Endothelial cell of umbilical vein (primary cell): ENCODE data around the gene ZNF37A. TPM values are rescaled to one million over a fixed set of nuclear protein-coding genes. Genes with fewer than 3 reads are reported as not detected.
A peak's percentile ranks its signal among the peaks of the same experiment; 100 is the strongest.
"Not testable (repeated sequence)": the region's sequence is repeated elsewhere in the genome, so short reads cannot be mapped to it uniquely, and the experiment has no call there.

Experiments used
- BruUV-seq: library from RNA; stranded (reverse); fragments of 400-500 nt; replicated peaks from 2 replicates; lab custom pipeline; 2021; lab: Mats Ljungman, UMichigan
- CTCF ChIA-PET: fragments of 300-600, 350-600 bp; sonication (Branson Sonifier 250); formaldehyde crosslinking; loops from one replicate; lab custom pipeline; 2021; ENCODE audit warnings: antibody characterized with exemption, inconsistent platforms; lab: Charles Lee
- POLR2A ChIA-PET: fragments of 300-600, 350-600 bp; sonication (Branson Sonifier 250); formaldehyde crosslinking; loops from one replicate; lab custom pipeline; 2021; ENCODE audit warnings: antibody characterized with exemption, inconsistent platforms; lab: Charles Lee
- DNase-seq: peaks from one replicate; pipeline ENCODE4 v3.0.0-alpha.2; 2011; ENCODE audit warnings: low read depth, low spot score
- FAIRE-seq: peaks from 2 replicates; lab custom pipeline; 2011; peaks lifted over from hg19 to GRCh38; lab: Jason Lieb, UNC
- H2AFZ ChIP-seq: 2 replicates; pipeline ENCODE4 v1.6.0; 2012; ENCODE audit warnings: low read depth, low read length, control low read depth, inconsistent platforms
- H3K27ac ChIP-seq: 2 replicates; pipeline ENCODE4 v1.5.1; 2011; ENCODE audit warnings: low read depth, mild to moderate bottlenecking, control low read depth, low read length, moderate library complexity; ENCODE audit not compliant: insufficient read depth
- H3K27me3 ChIP-seq, 2 experiments: 2 replicates each; pipeline versions ENCODE4 v1.6.0 to v1.6.1; 2011; ENCODE audit warnings: low read length in 2 of 2, mixed read lengths in 1 of 2; ENCODE audit not compliant: control insufficient read depth in 2 of 2, insufficient read depth in 2 of 2
- H3K36me3 ChIP-seq, 2 experiments: 2 replicates in 1 of 2; 3 replicates in 1 of 2; pipeline ENCODE4 v1.5.1; 2011; ENCODE audit warnings: low read length in 2 of 2, mild to moderate bottlenecking in 1 of 2, moderate library complexity in 1 of 2; ENCODE audit not compliant: control insufficient read depth in 2 of 2, insufficient read depth in 2 of 2; ENCODE audit errors: extremely low read depth in 1 of 2
- H3K4me1 ChIP-seq: 3 replicates; pipeline ENCODE4 v1.5.1; 2011; ENCODE audit warnings: mild to moderate bottlenecking, low read length; ENCODE audit not compliant: control insufficient read depth, insufficient read depth; ENCODE audit errors: extremely low read depth
- H3K4me2 ChIP-seq: 2 replicates; pipeline ENCODE4 v1.6.1; 2011; ENCODE audit warnings: low read length, control low read depth, mixed read lengths; ENCODE audit not compliant: insufficient read depth
- H3K4me3 ChIP-seq, 3 experiments: fragments of 200-600 bp in 1 of 3; sonication (generic), shearing (Covaris generic) in 1 of 3; replicated peaks in 1 of 3; 2 replicates each; pipeline ENCODE4 v1.5.1; 2011 to 2016; ENCODE audit warnings: control low read depth in 3 of 3, low read length in 3 of 3, mild to moderate bottlenecking in 2 of 3, inconsistent platforms in 1 of 3, low read depth in 1 of 3, moderate library complexity in 1 of 3; ENCODE audit not compliant: insufficient read depth in 1 of 3
- H3K79me2 ChIP-seq: 2 replicates; pipeline ENCODE4 v1.6.0; 2012; ENCODE audit warnings: low read length, inconsistent platforms; ENCODE audit not compliant: control insufficient read depth, insufficient read depth
- H3K9ac ChIP-seq: replicated peaks from 2 replicates; pipeline ENCODE3; 2011; ENCODE audit warnings: low read length, control low read depth; ENCODE audit not compliant: insufficient read depth; ENCODE audit errors: extremely low read depth
- H3K9me1 ChIP-seq: replicated peaks from 3 replicates; pipeline ENCODE4 v1.6.0; 2011; ENCODE audit warnings: mild to moderate bottlenecking, low read length; ENCODE audit not compliant: control insufficient read depth, insufficient read depth; ENCODE audit errors: extremely low read depth
- H3K9me3 ChIP-seq: replicated peaks from 2 replicates; pipeline ENCODE4 v1.5.1; 2012; ENCODE audit warnings: low read length, inconsistent platforms; ENCODE audit not compliant: control insufficient read depth, insufficient read depth
- H4K20me1 ChIP-seq: replicated peaks from 2 replicates; pipeline ENCODE3; 2011; ENCODE audit warnings: mild to moderate bottlenecking, low read length; ENCODE audit not compliant: control insufficient read depth, insufficient read depth; ENCODE audit errors: extremely low read depth
- CTCF ChIP-seq, 2 donors: IDR thresholded peaks; 1 replicate in 1 of 2; 2 replicates in 1 of 2; pipeline ENCODE4 v1.5.1; 2011; ENCODE audit warnings: low read length in 2 of 2, mild to moderate bottlenecking in 2 of 2, moderate library complexity in 2 of 2, control low read depth in 1 of 2, inconsistent platforms in 1 of 2, low read depth in 1 of 2; ENCODE audit not compliant: insufficient read depth in 1 of 2; ENCODE audit errors: extremely low read depth in 1 of 2
- EZH2 ChIP-seq: IDR thresholded peaks from 2 replicates; pipeline ENCODE4 v1.6.1; 2012; ENCODE audit warnings: borderline replicate concordance, low read depth, mild to moderate bottlenecking, moderate library complexity, low read length, inconsistent platforms; ENCODE audit not compliant: severe bottlenecking
- FOS ChIP-seq: IDR thresholded peaks from 2 replicates; pipeline ENCODE4 v1.6.1; 2011; ENCODE audit warnings: mild to moderate bottlenecking, low read length, moderate library complexity, borderline replicate concordance; ENCODE audit not compliant: insufficient read depth
- GATA2 ChIP-seq: IDR thresholded peaks from 2 replicates; pipeline ENCODE4 v1.7.0; 2011; ENCODE audit warnings: low read depth, mild to moderate bottlenecking, moderate library complexity, mixed read lengths, low read length; ENCODE audit not compliant: insufficient read length, insufficient read depth
- JUN ChIP-seq: IDR thresholded peaks from 2 replicates; pipeline ENCODE4 v1.6.1; 2011; ENCODE audit warnings: borderline replicate concordance, low read depth; ENCODE audit not compliant: insufficient read length, insufficient read depth
- MYC ChIP-seq: IDR thresholded peaks from one replicate; pipeline ENCODE4 v1.6.1; 2011; ENCODE audit warnings: mild to moderate bottlenecking, low read depth, low read length
- POLR2A ChIP-seq: IDR thresholded peaks from 2 replicates; pipeline ENCODE4 v1.6.1; 2012; ENCODE audit warnings: low read depth, mild to moderate bottlenecking, control low read depth, low read length
- dilution Hi-C: fragments of 300-500 bp; cut with MboI; formaldehyde crosslinking; loops from one replicate; pipeline ENCODE4 v1.15.0; 2019; ENCODE audit warnings: low sequenced_read_pairs; ENCODE audit not compliant: extremely low pct_ligation_motif_present
- intact Hi-C: fragments of 100-400 bp; cut with micrococcal nuclease; formaldehyde crosslinking; loops from one replicate; pipeline ENCODE4 v1.10.0; 2022
- polyA plus RNA-seq, 4 experiments: library from polyadenylated mRNA; depleted of rRNA in 3 of 4; stranded (reverse) in 3 of 4; unstranded in 1 of 4; fragments of >200 nt; gene quantifications; 2 replicates each; pipeline versions ENCODE4 v1.2.1 to v1.2.3, GENCODE V29; 2011 to 2012; ENCODE audit warnings: missing spikeins in 1 of 4
- total RNA-seq: library from RNA; stranded (reverse); gene quantifications from 2 replicates; pipeline ENCODE4 v1.2.3, GENCODE V29; 2021

Gene ZNF37A
- total and polyA plus RNA-seq, 2 donors (not counting 3 experiments of a cell fraction or from before 2014, with no cell fraction given) = 3.4 to 14.5 TPM

GRCh38 chr10:38076687-38077086 is 17.4 kb upstream of the ZNF37A start:
- TF ChIP-seq JUN (no peak), POLR2A (no peak), CTCF (IDR thresholded peaks at IDR 0.05; ENCODE audit: extremely low read depth in 1 of 2, insufficient read depth in 1 of 2, low read depth in 1 of 2, low read length in 2 of 2) (no peak), FOS (no peak), EZH2 (no peak), GATA2 (no peak), MYC (no peak)
- Histone ChIP-seq H3K27me3 (no peaks in the 10 kb centered on the region), H3K27ac (no peak overlapping the region), H3K4me3 (no peak overlapping the region), H3K4me1 (no peaks in the 10 kb centered on the region), H3K9me3 (no peaks in the 10 kb centered on the region), H3K79me2 (no peaks in the 10 kb centered on the region), H3K4me2 (no peak overlapping the region), H4K20me1 (no peaks in the 10 kb centered on the region), H3K9me1 (no peaks in the 10 kb centered on the region), H2AFZ (no peak overlapping the region), H3K36me3 (no peaks in the 10 kb centered on the region), H3K9ac (no peak overlapping the region)
- FAIRE-seq (no peak), DNase-seq (no peak)
- dilution Hi-C loops = no loop called here
- ChIA-PET POLR2A (no interaction called here), CTCF (no interaction called here)
- no TSS peak for BruUV-seq
- intact Hi-C loops = no loop called here

- H3K4me1 ChIP-seq, DNase-seq, POLR2A ChIA-PET, FAIRE-seq, H3K27ac ChIP-seq, H3K79me2 ChIP-seq, H3K27me3 ChIP-seq, H3K9me3 ChIP-seq, H4K20me1 ChIP-seq, BruUV-seq, intact Hi-C loops, H3K4me3 ChIP-seq, H3K9ac ChIP-seq, H3K36me3 ChIP-seq, H3K9me1 ChIP-seq, dilution Hi-C loops: not testable (repeated sequence)
- CTCF ChIA-PET = interaction anchor here (2.7 kb wide), 1 partner anchor 117 kb away, joined by 15 read pairs; the partner anchor contains the start of gene ZNF25
- Histone ChIP-seq H2AFZ (peak overlapping the region; percentile 99), H3K4me2 (peak overlapping the region; percentile 63)
Observed at GRCh38 chr10:38093318-38093717, 819 bp upstream of the ZNF37A start.
